Gastroesophageal sphincter (tissue), 4 donors: ENCODE measurements around the gene ANO4. TPM values are rescaled to one million over a fixed set of nuclear protein-coding genes. Genes with fewer than 3 reads are reported as not detected.

Experiments used
- ATAC-seq: fragments of 150-250 bp; one replicate; pipeline ENCODE4 v1.9.1; 2016; ENCODE audit warnings: mild to moderate bottlenecking, moderate library complexity
- H3K27ac ChIP-seq, 4 donors: fragments of 200-600 bp; sonication (generic) in 3 of 4; 1 replicate in 3 of 4; 2 replicates in 1 of 4; pipeline ENCODE4 v1.5.1; 2016 to 2019
- H3K27me3 ChIP-seq: fragments of 200-600 bp; sonication (generic); one replicate; pipeline ENCODE4 v1.5.1; 2019
- H3K36me3 ChIP-seq, 2 donors: fragments of 200-600 bp; sonication (generic); one replicate each; pipeline ENCODE4 v1.5.1; 2019; ENCODE audit warnings: control low read depth in 1 of 2
- H3K4me1 ChIP-seq, 3 donors: fragments of 200-600 bp; sonication (generic); 1 replicate in 2 of 3; 2 replicates in 1 of 3; pipeline ENCODE4 v1.5.1; 2016 to 2019; ENCODE audit warnings: control low read depth in 2 of 3
- H3K4me3 ChIP-seq, 2 donors: fragments of 200-600 bp; sonication (generic); one replicate each; pipeline ENCODE4 v1.5.1; 2019; ENCODE audit warnings: mild to moderate bottlenecking in 1 of 2, moderate library complexity in 1 of 2
- H3K9me3 ChIP-seq, 3 donors: fragments of 200-600 bp; sonication (generic); one replicate each; pipeline ENCODE4 v1.5.1; 2017 to 2019; ENCODE audit warnings: control low read depth in 2 of 3
- EP300 ChIP-seq: sonication (generic); formaldehyde crosslinking; IDR thresholded peaks from one replicate; pipeline ENCODE4 v1.6.1; 2017; ENCODE audit warnings: antibody characterized with exemption, mild to moderate bottlenecking
- POLR2A ChIP-seq, 2 donors: fragments of 450-650 bp; IDR thresholded peaks; one replicate each; pipeline ENCODE4 v1.6.1; 2017; ENCODE audit warnings: antibody characterized with exemption in 2 of 2, mild to moderate bottlenecking in 2 of 2, moderate library complexity in 1 of 2
- POLR2AphosphoS5 ChIP-seq: sonication (generic); formaldehyde crosslinking; IDR thresholded peaks from one replicate; pipeline ENCODE4 v1.6.1; 2017; ENCODE audit warnings: antibody characterized with exemption
- WGBS, 2 donors: methylation state at CpG; one replicate each; pipeline ENCODE4 v1.1.5; 2018; ENCODE audit warnings: low coverage in 1 of 2; 5-methylcytosine and 5-hydroxymethylcytosine counted together
- total RNA-seq, 4 donors: library from RNA; depleted of rRNA; stranded (reverse); fragments of >200 nt; gene quantifications; one replicate each; pipeline ENCODE4 v1.1.0, GENCODE V29; 2016
- TF ChIP-seq, protein P1 (sequence below), 4 experiments: fragments of 200-600 bp in 2 of 4; fragments of 450-650 bp in 2 of 4; sonication (generic) in 1 of 4; IDR thresholded peaks; one replicate each; pipeline ENCODE4 v1.5.1; 2017 to 2019; ENCODE audit warnings: antibody characterized with exemption in 4 of 4, mild to moderate bottlenecking in 2 of 4, moderate library complexity in 2 of 4

The ANO4 gene
- total RNA-seq, 4 donors from 2014 or later: 0.08 to 0.30 (median 0.13) TPM; not detected in 1

DNA sequence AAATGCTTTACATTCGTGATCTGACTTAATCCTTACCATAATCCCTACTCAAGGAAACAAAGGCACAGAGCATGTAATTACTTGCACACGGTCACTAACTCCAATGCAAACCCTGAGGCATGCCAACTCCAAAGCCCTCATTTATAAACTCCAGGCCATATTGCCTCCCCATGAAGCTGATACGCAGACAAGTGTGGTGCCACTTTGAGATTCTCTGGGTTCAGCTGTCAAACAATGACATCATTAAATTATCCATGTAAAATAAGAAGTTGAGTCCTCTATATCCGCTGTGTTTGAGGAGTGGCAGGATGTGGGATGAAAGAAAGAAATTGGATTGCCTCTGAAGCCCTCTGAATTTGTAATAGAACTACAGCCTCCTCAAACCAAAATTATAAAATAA, 62.8 kb downstream of the ANO4 start:
- 75% methylated on average over 4 of the region's 4 CpGs for WGBS, 2 donors
- Histone ChIP-seq H3K27me3 (peaks cover 6% of the 10 kb centered on the region), H3K4me3 (no peak overlapping the region), H3K4me1 (no peaks in the 10 kb centered on the region), H3K9me3 (no peaks in the 10 kb centered on the region), H3K27ac (no peak overlapping the region), H3K36me3 (no peaks in the 10 kb centered on the region)
- TF ChIP-seq EP300 (no peak), POLR2AphosphoS5 (no peak), POLR2A (IDR thresholded peaks at IDR 0.05) (no peak)
- TF ChIP-seq, protein P1, sequence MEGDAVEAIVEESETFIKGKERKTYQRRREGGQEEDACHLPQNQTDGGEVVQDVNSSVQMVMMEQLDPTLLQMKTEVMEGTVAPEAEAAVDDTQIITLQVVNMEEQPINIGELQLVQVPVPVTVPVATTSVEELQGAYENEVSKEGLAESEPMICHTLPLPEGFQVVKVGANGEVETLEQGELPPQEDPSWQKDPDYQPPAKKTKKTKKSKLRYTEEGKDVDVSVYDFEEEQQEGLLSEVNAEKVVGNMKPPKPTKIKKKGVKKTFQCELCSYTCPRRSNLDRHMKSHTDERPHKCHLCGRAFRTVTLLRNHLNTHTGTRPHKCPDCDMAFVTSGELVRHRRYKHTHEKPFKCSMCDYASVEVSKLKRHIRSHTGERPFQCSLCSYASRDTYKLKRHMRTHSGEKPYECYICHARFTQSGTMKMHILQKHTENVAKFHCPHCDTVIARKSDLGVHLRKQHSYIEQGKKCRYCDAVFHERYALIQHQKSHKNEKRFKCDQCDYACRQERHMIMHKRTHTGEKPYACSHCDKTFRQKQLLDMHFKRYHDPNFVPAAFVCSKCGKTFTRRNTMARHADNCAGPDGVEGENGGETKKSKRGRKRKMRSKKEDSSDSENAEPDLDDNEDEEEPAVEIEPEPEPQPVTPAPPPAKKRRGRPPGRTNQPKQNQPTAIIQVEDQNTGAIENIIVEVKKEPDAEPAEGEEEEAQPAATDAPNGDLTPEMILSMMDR (IDR thresholded peaks at IDR 0.05): no peak
- ATAC-seq: no peak

DNA sequence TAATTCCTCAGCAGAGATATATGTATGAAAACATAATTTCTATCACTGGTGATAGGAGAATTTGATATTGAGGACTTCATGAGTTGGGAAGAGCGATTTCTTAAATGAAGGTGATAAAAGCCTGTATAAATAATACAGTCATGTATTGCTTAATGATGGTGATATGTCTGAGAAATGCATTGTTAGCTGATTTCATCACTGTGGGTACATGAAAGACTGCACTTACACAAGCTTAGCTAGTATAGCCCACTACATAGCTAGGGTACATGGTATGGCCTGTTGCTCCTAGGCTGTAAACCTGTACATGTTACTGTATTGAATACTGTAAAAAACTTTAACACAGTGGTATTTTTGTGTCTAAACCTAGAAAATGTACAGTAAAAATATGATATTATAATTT, 63.4 kb downstream of the ANO4 start:
- Histone ChIP-seq H3K27ac (no peak overlapping the region), H3K4me1 (no peaks in the 10 kb centered on the region), H3K4me3 (no peak overlapping the region), H3K36me3 (no peaks in the 10 kb centered on the region), H3K9me3 (no peaks in the 10 kb centered on the region), H3K27me3 (peaks cover 6% of the 10 kb centered on the region)
- no peak for ATAC-seq
- 60 to 100% methylated on average over 1 of the region's 1 CpG for WGBS, 2 donors
- TF ChIP-seq POLR2AphosphoS5 (no peak), EP300 (no peak), POLR2A (IDR thresholded peaks at IDR 0.05) (no peak)
- TF ChIP-seq, protein P1 (IDR thresholded peaks at IDR 0.05): no peak

DNA sequence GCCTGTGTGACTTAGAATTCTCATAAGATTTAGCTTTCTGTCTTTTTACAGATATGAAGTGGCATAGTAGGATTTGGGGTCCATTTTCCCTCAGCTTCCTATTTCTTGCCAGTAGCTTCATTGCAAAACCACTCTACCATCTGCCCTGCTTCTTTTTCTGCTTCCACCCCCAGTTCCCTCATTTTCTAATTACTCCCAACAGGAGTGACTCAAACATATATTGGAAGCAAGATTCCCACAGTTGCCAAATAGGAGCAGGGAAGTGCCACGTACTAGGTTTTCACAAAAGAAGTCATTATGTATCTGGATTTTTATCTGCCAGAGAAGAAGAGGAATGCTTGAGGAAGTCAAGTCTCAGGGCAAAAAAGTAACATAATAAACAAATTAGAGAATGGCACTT, 64.1 kb downstream of the ANO4 start:
- no peaks in the 10 kb centered on the region for H3K36me3 ChIP-seq
- 30 to 86% methylated on average over 1 of the region's 1 CpG for WGBS, 2 donors
- no peak for TF ChIP-seq EP300
- no peak for TF ChIP-seq POLR2A (IDR thresholded peaks at IDR 0.05)
- TF ChIP-seq, protein P1 (IDR thresholded peaks at IDR 0.05): no peak
- H3K9me3 ChIP-seq: no peaks in the 10 kb centered on the region
- ATAC-seq: no peak
- H3K27me3 ChIP-seq: peaks cover 6% of the 10 kb centered on the region
- no peaks in the 10 kb centered on the region for H3K4me1 ChIP-seq
- H3K27ac ChIP-seq: no peak overlapping the region
- H3K4me3 ChIP-seq: no peak overlapping the region

DNA sequence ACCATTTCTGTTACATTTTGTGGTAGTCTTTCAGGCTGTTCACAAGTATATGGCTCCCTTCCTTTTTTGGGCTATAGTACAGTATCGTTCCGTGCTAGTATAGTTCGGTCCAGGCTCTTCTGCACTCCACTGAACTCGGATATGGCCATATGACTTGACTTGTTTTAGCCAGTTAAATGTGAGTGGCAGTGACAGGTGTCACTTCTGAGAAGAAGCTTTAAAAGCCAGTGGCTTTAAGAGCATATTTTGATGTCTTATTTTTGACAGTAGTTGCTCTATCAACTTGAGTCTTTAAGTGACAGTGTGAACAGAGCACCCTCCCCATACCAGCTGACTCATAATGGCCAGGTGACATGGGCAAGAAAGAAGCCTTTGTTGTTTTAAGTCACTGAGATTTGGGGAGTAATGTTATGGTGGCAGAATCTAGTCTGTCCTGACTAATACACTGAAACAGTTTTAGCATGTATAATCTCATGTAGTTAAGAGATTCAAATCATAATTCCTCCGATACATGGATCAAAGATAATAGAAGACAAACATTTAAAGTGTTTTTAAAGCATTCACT, 64.6 kb downstream of the ANO4 start:
- Histone ChIP-seq H3K4me3 (no peak overlapping the region), H3K27me3 (peaks cover 6% of the 10 kb centered on the region), H3K9me3 (no peaks in the 10 kb centered on the region), H3K27ac (no peak overlapping the region), H3K36me3 (no peaks in the 10 kb centered on the region), H3K4me1 (no peaks in the 10 kb centered on the region)
- 76 to 88% methylated on average over 2 to 5 of the region's 5 CpGs for WGBS, 2 donors
- TF ChIP-seq POLR2A (IDR thresholded peaks at IDR 0.05): no peak
- no peak for TF ChIP-seq EP300
- TF ChIP-seq POLR2AphosphoS5: no peak
- TF ChIP-seq, protein P1 (IDR thresholded peaks at IDR 0.05): no peak
- ATAC-seq: no peak

DNA sequence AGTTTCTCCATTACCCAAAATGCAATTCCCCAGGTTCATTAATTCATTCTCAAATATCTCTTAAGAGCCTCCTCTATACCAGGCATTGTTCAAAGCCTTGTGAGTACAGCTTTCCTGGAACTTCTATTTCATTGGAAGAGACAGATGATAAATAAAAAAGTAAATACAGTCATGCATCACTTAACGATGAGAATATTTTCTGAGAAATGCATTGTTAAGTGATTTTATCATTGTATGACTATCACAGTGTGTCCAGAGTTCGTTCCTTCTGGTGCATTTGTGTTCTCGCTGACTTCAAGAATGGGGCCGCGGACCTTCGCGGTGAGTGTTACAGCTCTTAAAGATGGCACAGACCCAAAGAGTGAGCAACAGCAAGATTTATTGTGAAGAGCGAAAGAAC, 66.0 kb downstream of the ANO4 start:
- ATAC-seq: no peak
- 86 to 92% methylated on average over 5 to 8 of the region's 8 CpGs for WGBS, 2 donors

More for the DNA sequence above, 66.0 kb downstream of the ANO4 start:
- peaks cover 4% of the 10 kb centered on the region for H3K27me3 ChIP-seq
- TF ChIP-seq, protein P1 (IDR thresholded peaks at IDR 0.05): no peak
- no peak for TF ChIP-seq POLR2AphosphoS5
- TF ChIP-seq POLR2A (IDR thresholded peaks at IDR 0.05): no peak
- no peak for TF ChIP-seq EP300
- no peaks in the 10 kb centered on the region for H3K9me3 ChIP-seq
- H3K4me3 ChIP-seq: no peak overlapping the region
- no peaks in the 10 kb centered on the region for H3K36me3 ChIP-seq
- H3K27ac ChIP-seq: no peak overlapping the region
- H3K4me1 ChIP-seq: no peaks in the 10 kb centered on the region
